ENCODE measurements around the gene NF1.

GRCh38 chr17:31390748-31391495, 296.1 kb downstream of the NF1 start:
- TF ChIP-seq CTCF (IDR thresholded peaks at IDR 0.05) (no peak), POLR2A (IDR thresholded peaks at IDR 0.05) (no peak)
